CD4-positive, alpha-beta memory T cell (primary cell): ENCODE data around the gene USP10. TPM values are rescaled to one million over a fixed set of nuclear protein-coding genes. Genes with fewer than 3 reads are reported as not detected.

ENCODE experiments used
- CTCF ChIA-PET: fragments of 350-600 bp; sonication (Branson Sonifier 250); formaldehyde crosslinking; loops from one replicate; lab custom pipeline; 2021; ENCODE audit warnings: inconsistent platforms; ENCODE audit not compliant: partially characterized antibody; lab: Charles Lee
- POLR2A ChIA-PET: fragments of 350-600 bp; sonication (Branson Sonifier 250); formaldehyde crosslinking; loops from one replicate; lab custom pipeline; 2021; ENCODE audit not compliant: partially characterized antibody; lab: Charles Lee
- DNase-seq, 5 donors: peaks; one replicate each; pipeline versions ENCODE4 v3.0.0 to v3.0.0-alpha.2; 2020 to 2022; ENCODE audit warnings: mixed read lengths in 1 of 5
- H3K27ac ChIP-seq: one replicate; pipeline ENCODE4 v1.7.0; 2013; ENCODE audit warnings: low read depth, low read length
- H3K27me3 ChIP-seq: 2 replicates; pipeline ENCODE4 v1.7.0; 2013; ENCODE audit warnings: mild to moderate bottlenecking, low read length, moderate library complexity; ENCODE audit not compliant: insufficient read depth
- H3K36me3 ChIP-seq: 2 replicates; pipeline ENCODE4 v1.7.0; 2013; ENCODE audit warnings: mild to moderate bottlenecking, low read length, moderate library complexity; ENCODE audit not compliant: insufficient read depth
- H3K4me1 ChIP-seq: 2 replicates; pipeline ENCODE4 v1.7.0; 2013; ENCODE audit warnings: mild to moderate bottlenecking, low read length, moderate library complexity; ENCODE audit not compliant: insufficient read depth
- H3K4me3 ChIP-seq, 2 donors: one replicate each; pipeline ENCODE4 v1.7.0; 2013; ENCODE audit warnings: low read length in 2 of 2, mild to moderate bottlenecking in 1 of 2
- H3K9me3 ChIP-seq, 2 donors: one replicate each; pipeline ENCODE4 v1.7.0; 2013; ENCODE audit warnings: low read length in 2 of 2, control low read depth in 1 of 2; ENCODE audit not compliant: control insufficient read depth in 1 of 2
- H3K27ac Mint-ChIP-seq, 7 donors: one replicate each; pipeline ENCODE4 v1.8.0; 2020 to 2021; ENCODE audit warnings: mixed read lengths in 7 of 7, mild to moderate bottlenecking in 6 of 7, inconsistent platforms in 3 of 7, moderate library complexity in 3 of 7
- H3K27me3 Mint-ChIP-seq, 2 donors: one replicate each; pipeline ENCODE4 v1.8.0; 2020 to 2021; ENCODE audit warnings: mixed read lengths in 2 of 2
- H3K36me3 Mint-ChIP-seq, 2 donors: one replicate each; pipeline ENCODE4 v1.8.0; 2020 to 2021; ENCODE audit warnings: mixed read lengths in 2 of 2, inconsistent platforms in 1 of 2, mild to moderate bottlenecking in 1 of 2
- H3K4me1 Mint-ChIP-seq, 4 donors: one replicate each; pipeline ENCODE4 v1.8.0; 2020 to 2021; ENCODE audit warnings: mixed read lengths in 4 of 4, mild to moderate bottlenecking in 1 of 4
- H3K4me3 Mint-ChIP-seq, 8 donors: one replicate each; pipeline ENCODE4 v1.8.0; 2020 to 2021; ENCODE audit warnings: mixed read lengths in 8 of 8, mild to moderate bottlenecking in 7 of 8, moderate library complexity in 6 of 8, inconsistent platforms in 3 of 8
- H3K9me3 Mint-ChIP-seq, 8 donors: one replicate each; pipeline ENCODE4 v1.8.0; 2020 to 2021; ENCODE audit warnings: mixed read lengths in 8 of 8, mild to moderate bottlenecking in 5 of 8, inconsistent platforms in 3 of 8, moderate library complexity in 1 of 8
- intact Hi-C: fragments of 100-400 bp; cut with micrococcal nuclease; formaldehyde crosslinking; loops from one replicate; pipeline ENCODE4 v1.15.1; 2023
- polyA plus RNA-seq, 2 donors: library from polyadenylated mRNA; unstranded; fragments of 300-500 nt; fragmentation: Illumina TruSeq; gene quantifications; one replicate each; pipeline ENCODE4 v1.2.3, GENCODE V29; 2021
- total RNA-seq, 2 experiments: library from RNA; stranded (reverse); gene quantifications; one replicate each; pipeline ENCODE4 v1.2.3, GENCODE V29; 2021

The USP10 gene
- total and polyA plus RNA-seq, 4 experiments from 2014 or later, result 89.0 to 419 (median 181) TPM

- Mint-ChIP-seq H3K36me3 (no peaks in the 10 kb centered on the region), H3K4me1 (peaks cover 8 to 41% (median 14%) of the 10 kb centered on the region in 4 donors), H3K27me3 (peaks cover 12 to 13% of the 10 kb centered on the region in 2 donors), H3K27ac (no peak overlapping the region), H3K9me3 (no peaks in the 10 kb centered on the region), H3K4me3 (no peak overlapping the region)
- H3K27ac ChIP-seq, result no peak overlapping the region
- no peak overlapping the region for H3K4me3 ChIP-seq
- ChIA-PET CTCF (no interaction called here), POLR2A (no interaction called here)
- intact Hi-C loops, result no loop called here
- no peaks in the 10 kb centered on the region for H3K27me3 ChIP-seq
- no peaks in the 10 kb centered on the region for H3K36me3 ChIP-seq
- H3K9me3 ChIP-seq, result no peaks in the 10 kb centered on the region
- H3K4me1 ChIP-seq, result peaks cover 18% of the 10 kb centered on the region
- DNase-seq, result no peak
These were observed 123.2 kb downstream of the USP10 start for GRCh38 chr16:84822990-84823389.

GRCh38 chr16:84823484-84823883 lies 123.7 kb downstream of the USP10 start:
- no peak overlapping the region for H3K27ac Mint-ChIP-seq
- Histone ChIP-seq H3K9me3 (no peaks in the 10 kb centered on the region), H3K27ac (no peak overlapping the region), H3K4me1 (peaks cover 18% of the 10 kb centered on the region), H3K36me3 (no peaks in the 10 kb centered on the region), H3K4me3 (no peak overlapping the region), H3K27me3 (no peaks in the 10 kb centered on the region)
- peaks cover 12 to 13% of the 10 kb centered on the region in 2 donors for H3K27me3 Mint-ChIP-seq
- ChIA-PET POLR2A (no interaction called here), CTCF (interaction anchor here (1.1 kb wide), 1 partner anchor 103 kb away, joined by 3 read pairs; no protein-coding TSS in a partner anchor)
- intact Hi-C loops, result no loop called here
- DNase-seq, result no peak
- H3K9me3 Mint-ChIP-seq, result no peaks in the 10 kb centered on the region
- peaks cover 8 to 41% (median 14%) of the 10 kb centered on the region in 4 donors for H3K4me1 Mint-ChIP-seq
- peaks cover 0 to 2% of the 10 kb centered on the region in 2 donors for H3K36me3 Mint-ChIP-seq
- no peak overlapping the region for H3K4me3 Mint-ChIP-seq

GRCh38 chr16:84823926-84824325 lies 124.1 kb downstream of the USP10 start:
- H3K4me3 Mint-ChIP-seq, result no peak overlapping the region
- peaks cover 13 to 15% of the 10 kb centered on the region in 2 donors for H3K27me3 Mint-ChIP-seq
- peaks cover 0 to 4% of the 10 kb centered on the region in 2 donors for H3K36me3 Mint-ChIP-seq
- no peaks in the 10 kb centered on the region for H3K9me3 ChIP-seq
- no peak overlapping the region for H3K27ac Mint-ChIP-seq
- H3K27me3 ChIP-seq, result no peaks in the 10 kb centered on the region
- peaks cover 18% of the 10 kb centered on the region for H3K4me1 ChIP-seq
- POLR2A ChIA-PET, result no interaction called here
- intact Hi-C loops, result no loop called here
- H3K4me3 ChIP-seq, result no peak overlapping the region
- H3K36me3 ChIP-seq, result no peaks in the 10 kb centered on the region
- H3K4me1 Mint-ChIP-seq, result peaks cover 8 to 41% (median 14%) of the 10 kb centered on the region in 4 donors
- no peaks in the 10 kb centered on the region for H3K9me3 Mint-ChIP-seq
- H3K27ac ChIP-seq, result no peak overlapping the region
- DNase-seq, result no peak
- CTCF ChIA-PET, result interaction anchor here (1.1 kb wide), 1 partner anchor 102 kb away, joined by 3 read pairs; no protein-coding TSS in a partner anchor

DNA sequence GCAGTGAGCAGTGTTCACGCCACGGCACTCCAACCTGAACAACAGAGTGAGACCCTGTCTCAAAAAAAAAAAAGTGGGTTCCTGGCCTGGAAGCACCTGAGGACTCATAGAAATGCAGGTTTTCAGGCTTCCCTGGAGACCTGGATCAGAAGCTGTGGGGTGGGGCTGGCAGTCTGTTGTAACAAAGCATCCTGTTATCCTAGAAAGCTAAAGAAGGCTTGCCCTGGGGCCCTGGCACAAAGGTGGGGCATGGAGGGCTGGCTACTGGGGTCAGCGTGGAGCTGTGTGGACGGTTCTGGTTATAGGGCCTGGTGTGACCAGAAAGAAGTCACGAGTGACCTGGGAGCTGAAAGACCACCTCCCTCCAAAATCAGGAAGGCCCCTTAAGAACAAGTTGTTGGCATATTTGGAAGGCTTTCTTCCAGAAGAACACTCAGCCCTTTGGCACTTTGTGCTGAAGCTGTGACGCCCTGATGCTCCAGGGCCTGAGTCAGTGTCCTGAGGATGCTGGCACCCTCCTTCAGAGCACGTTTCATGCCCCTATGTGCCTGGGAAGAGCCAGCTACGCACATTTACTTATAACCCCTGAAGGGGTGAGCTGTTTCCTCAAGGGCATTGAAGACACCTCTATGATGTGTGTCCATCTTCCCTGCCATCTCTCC lies 126.2 kb downstream of the USP10 start:
- peaks cover 14 to 16% of the 10 kb centered on the region in 2 donors for H3K27me3 Mint-ChIP-seq
- H3K4me1 Mint-ChIP-seq, result peaks cover 0 to 24% (median 5%) of the 10 kb centered on the region in 4 donors
- H3K9me3 Mint-ChIP-seq, result no peaks in the 10 kb centered on the region
- H3K9me3 ChIP-seq, result no peaks in the 10 kb centered on the region
- no peaks in the 10 kb centered on the region for H3K27me3 ChIP-seq
- DNase-seq, result no peak
- intact Hi-C loops, result no loop called here
- no peak overlapping the region for H3K4me3 ChIP-seq
- no peak overlapping the region for H3K27ac ChIP-seq
- H3K4me3 Mint-ChIP-seq, result no peak overlapping the region
- no peak overlapping the region for H3K27ac Mint-ChIP-seq
- peaks cover 0 to 4% of the 10 kb centered on the region in 2 donors for H3K36me3 Mint-ChIP-seq
- no peaks in the 10 kb centered on the region for H3K36me3 ChIP-seq
- CTCF ChIA-PET, result interaction anchor here (1.3 kb wide), 1 partner anchor 11 kb away, joined by 3 read pairs; no protein-coding TSS in a partner anchor
- POLR2A ChIA-PET, result no interaction called here
- peaks cover 2% of the 10 kb centered on the region for H3K4me1 ChIP-seq

GRCh38 chr16:84826558-84826941 lies 126.8 kb downstream of the USP10 start:
- ChIA-PET POLR2A (no interaction called here), CTCF (no interaction called here)
- H3K27me3 ChIP-seq, result no peaks in the 10 kb centered on the region
- no peak overlapping the region for H3K27ac ChIP-seq
- Mint-ChIP-seq H3K27ac (no peak overlapping the region), H3K9me3 (no peaks in the 10 kb centered on the region), H3K36me3 (peaks cover 0 to 4% of the 10 kb centered on the region in 2 donors), H3K4me1 (peaks cover 0 to 19% (median 1%) of the 10 kb centered on the region in 4 donors), H3K27me3 (peaks cover 14% of the 10 kb centered on the region in 2 donors), H3K4me3 (no peak overlapping the region)
- H3K4me1 ChIP-seq, result no peaks in the 10 kb centered on the region
- H3K9me3 ChIP-seq, result no peaks in the 10 kb centered on the region
- no peaks in the 10 kb centered on the region for H3K36me3 ChIP-seq
- no peak for DNase-seq
- H3K4me3 ChIP-seq, result no peak overlapping the region
- intact Hi-C loops, result no loop called here

- Histone ChIP-seq H3K27me3 (no peaks in the 10 kb centered on the region), H3K9me3 (no peaks in the 10 kb centered on the region), H3K36me3 (no peaks in the 10 kb centered on the region), H3K4me1 (no peaks in the 10 kb centered on the region), H3K27ac (no peak overlapping the region), H3K4me3 (no peak overlapping the region)
- no peak for DNase-seq
- Mint-ChIP-seq H3K4me3 (no peak overlapping the region), H3K27ac (no peak overlapping the region), H3K9me3 (no peaks in the 10 kb centered on the region), H3K4me1 (peaks cover 0 to 14% (median 0%) of the 10 kb centered on the region in 4 donors), H3K27me3 (peaks cover 13 to 14% of the 10 kb centered on the region in 2 donors), H3K36me3 (peaks cover 0 to 4% of the 10 kb centered on the region in 2 donors)
- CTCF ChIA-PET, result no interaction called here
- POLR2A ChIA-PET, result no interaction called here
- intact Hi-C loops, result no loop called here
These were observed 127.4 kb downstream of the USP10 start for GRCh38 chr16:84827131-84827574.

DNA sequence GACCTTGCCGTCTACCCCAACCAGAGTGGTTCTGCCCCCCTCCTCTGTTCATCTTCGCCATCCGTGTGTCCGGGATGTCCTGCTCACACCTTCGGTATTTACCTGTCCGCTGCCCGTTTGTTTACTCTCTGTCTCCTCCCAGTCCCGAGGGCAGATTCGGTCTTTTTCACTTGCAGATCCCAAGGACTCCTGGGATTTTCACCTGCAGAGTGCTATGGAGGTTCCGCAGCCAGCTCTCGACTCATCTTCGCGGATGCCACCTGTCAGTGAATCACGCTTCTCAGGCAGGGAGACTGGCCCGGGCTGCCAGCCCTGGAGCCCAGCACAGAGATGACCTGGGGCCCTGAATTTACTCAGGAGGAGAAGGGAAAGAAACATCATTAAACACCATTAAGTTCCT lies 128.1 kb downstream of the USP10 start:
- no peaks in the 10 kb centered on the region for H3K9me3 Mint-ChIP-seq
- no peak overlapping the region for H3K4me3 ChIP-seq
- peaks cover 0 to 4% of the 10 kb centered on the region in 2 donors for H3K36me3 Mint-ChIP-seq
- H3K4me3 Mint-ChIP-seq, result no peak overlapping the region
- H3K36me3 ChIP-seq, result no peaks in the 10 kb centered on the region
- H3K27ac Mint-ChIP-seq, result no peak overlapping the region
- ChIA-PET CTCF (no interaction called here), POLR2A (no interaction called here)
- H3K9me3 ChIP-seq, result no peaks in the 10 kb centered on the region
- peaks cover 0 to 6% (median 0%) of the 10 kb centered on the region in 4 donors for H3K4me1 Mint-ChIP-seq
- no peak for DNase-seq
- no peaks in the 10 kb centered on the region for H3K27me3 ChIP-seq
- H3K27ac ChIP-seq, result no peak overlapping the region
- no peaks in the 10 kb centered on the region for H3K4me1 ChIP-seq
- H3K27me3 Mint-ChIP-seq, result peaks cover 7 to 12% of the 10 kb centered on the region in 2 donors
- intact Hi-C loops, result no loop called here
